RPMI8226 (cell line): ENCODE measurements around the gene SERPINA10.

Source experiments
- DNase-seq: peaks from one replicate; pipeline ENCODE4 v3.0.0-alpha.2; 2015

The SERPINA10 gene, protein sequence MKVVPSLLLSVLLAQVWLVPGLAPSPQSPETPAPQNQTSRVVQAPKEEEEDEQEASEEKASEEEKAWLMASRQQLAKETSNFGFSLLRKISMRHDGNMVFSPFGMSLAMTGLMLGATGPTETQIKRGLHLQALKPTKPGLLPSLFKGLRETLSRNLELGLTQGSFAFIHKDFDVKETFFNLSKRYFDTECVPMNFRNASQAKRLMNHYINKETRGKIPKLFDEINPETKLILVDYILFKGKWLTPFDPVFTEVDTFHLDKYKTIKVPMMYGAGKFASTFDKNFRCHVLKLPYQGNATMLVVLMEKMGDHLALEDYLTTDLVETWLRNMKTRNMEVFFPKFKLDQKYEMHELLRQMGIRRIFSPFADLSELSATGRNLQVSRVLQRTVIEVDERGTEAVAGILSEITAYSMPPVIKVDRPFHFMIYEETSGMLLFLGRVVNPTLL

DNA sequence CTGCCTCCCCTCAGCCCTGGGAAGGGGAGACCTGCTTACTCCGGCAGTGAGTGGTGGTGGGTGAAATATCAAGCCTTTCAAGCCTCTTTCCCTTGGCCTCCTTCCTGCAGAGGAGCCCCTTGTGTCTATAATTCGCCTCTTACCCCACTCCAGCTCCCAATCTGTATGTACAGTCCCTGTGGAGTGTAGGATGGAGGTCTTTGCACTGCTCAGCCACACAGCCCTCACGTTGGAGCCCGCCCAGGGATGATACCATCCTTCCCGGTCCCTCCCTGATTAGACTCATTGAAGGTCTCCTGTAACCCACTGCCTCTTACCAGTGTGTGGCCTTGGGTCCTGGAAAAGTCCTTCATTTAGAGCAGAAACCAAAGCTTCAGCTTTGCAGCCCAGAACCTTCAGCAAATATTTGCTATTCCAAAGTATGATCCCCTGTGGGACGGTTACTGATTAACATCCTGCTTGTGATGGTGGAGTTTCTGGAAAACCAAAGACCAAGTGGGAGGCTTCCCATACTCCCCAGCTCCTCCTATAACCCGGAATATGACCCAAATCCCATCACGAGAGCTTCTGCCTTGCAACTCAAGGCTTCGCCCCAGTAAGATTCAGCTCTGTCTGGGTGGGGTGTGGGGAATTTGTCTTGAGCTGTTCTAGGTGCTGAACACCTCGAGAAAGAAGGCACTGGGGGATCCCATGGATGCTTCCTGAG, at the start of gene SERPINA10:
Gene SERPINA10 (minus strand): TSS at position 397 of the 706 bp plus-strand sequence. CDS start 2,675 bp downstream, outside the sequence.
- no peak for DNase-seq

DNA sequence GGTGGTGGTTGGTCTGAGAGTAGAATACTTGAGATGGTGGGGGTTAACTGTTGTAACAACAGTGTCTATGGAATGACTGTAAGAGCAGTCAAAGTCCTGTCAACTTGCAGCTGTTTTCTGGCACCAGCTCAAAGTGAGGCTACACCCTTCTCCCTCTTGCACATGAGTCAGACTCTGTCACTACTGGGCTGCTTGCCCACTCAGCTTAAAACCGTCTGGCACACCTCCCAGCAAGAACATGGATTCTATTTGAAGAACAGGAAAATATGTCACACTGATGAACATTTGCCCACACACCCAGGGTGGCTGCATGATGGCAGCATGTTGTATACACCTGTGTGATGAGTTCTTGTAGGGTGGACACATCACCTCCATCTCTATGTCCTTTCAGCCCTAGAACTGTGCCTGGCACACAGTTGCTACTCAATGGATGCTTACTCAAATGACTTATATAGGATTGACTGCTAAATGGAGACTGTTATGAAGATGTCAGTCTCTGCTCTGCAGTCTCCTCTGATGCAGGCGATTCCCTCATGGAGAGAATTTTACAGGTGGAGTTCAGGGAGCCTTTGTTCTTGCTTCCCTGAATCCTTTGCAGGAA, 49.4 kb upstream of the SERPINA10 start:
- peak; percentile 61 for DNase-seq

DNA sequence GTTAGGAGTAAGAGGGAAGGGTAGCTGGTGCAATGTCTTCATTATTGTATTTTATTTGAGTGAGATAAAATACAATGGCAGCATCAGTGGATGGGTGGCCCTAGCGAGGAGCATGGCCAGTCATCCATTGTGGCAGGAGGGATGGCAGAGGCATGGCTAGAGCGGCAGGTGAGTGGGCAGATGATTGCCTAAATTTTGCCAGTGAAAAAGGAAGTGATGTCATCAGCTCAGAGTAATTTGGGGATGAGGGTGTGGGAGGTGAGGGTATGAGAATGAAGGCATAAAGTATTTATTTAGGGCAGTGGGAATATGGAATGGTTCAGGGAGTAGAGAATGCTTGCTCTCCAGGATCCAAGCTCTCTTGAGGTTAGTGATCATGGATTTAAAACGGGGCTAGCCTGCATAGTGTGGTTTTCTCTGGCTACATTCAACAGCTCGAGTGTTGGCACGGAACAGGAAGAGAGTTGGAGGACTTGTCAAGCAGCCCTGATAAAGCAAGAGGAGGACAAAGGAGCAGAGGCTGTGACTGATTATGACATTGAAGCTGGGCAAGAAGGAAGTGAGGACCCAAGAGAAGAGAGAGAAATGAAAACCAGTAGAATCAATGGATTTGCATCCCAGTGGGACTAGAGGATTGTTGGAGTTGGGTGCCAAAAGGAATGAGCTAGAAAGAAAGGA, 48.7 kb upstream of the SERPINA10 start:
- DNase-seq: no peak

DNA sequence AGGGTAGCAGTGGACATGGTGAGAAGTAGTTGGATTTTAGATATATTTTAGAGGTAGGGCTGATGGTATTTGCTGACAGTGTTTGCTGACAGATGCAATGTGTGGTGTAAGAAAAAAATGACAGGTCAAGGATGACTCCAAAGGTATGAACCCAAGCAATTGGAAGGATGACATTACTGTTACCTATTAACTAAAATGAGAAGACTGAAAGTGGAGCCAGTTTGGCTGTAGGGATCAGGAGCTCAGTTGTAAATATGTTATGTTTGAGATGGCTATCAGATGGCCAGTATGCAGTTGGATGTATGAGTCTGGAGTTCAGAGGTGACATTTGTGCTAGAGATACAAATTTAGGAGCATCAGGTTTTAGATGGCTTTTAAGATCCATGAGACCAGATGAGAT, 47.5 kb upstream of the SERPINA10 start:
- no peak for DNase-seq

DNA sequence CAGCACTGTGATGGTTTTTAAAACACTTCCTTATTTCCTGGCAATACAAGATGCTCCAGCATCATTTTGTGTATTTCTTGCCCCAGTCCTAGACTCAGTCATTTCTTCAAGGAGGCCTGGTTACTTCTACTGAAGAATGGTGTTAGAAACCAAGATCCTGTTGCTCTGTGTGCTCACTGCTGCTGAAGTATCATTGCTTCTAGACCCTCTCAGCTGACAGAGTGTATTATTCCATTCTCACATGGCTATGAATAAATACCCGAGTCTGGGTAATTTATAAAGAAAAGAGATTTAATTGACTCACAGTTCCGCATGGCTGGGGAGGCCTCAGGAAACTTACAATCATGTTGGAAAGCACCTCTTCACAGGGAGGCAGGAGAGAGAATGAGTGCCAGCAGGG, 45.0 kb upstream of the SERPINA10 start:
- no peak for DNase-seq

DNA sequence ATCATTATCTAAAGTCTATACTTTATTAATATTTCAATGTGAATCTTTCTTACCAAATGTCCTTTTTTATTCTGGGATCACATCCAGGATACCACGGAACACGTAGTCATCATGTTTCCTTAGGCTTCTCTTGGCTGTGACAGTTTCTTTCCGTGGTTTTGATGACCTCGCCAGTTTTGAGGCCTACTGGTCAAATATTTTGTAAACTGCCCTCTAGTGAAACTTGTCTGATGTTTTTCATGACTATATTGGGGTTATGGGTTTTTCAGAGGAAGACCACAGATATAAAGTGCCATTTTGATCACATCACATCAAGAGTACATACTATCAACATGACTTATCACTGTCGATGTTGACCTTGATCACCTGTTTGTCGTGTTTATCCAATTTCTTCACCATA, 44.2 kb upstream of the SERPINA10 start:
- DNase-seq: no peak

DNA sequence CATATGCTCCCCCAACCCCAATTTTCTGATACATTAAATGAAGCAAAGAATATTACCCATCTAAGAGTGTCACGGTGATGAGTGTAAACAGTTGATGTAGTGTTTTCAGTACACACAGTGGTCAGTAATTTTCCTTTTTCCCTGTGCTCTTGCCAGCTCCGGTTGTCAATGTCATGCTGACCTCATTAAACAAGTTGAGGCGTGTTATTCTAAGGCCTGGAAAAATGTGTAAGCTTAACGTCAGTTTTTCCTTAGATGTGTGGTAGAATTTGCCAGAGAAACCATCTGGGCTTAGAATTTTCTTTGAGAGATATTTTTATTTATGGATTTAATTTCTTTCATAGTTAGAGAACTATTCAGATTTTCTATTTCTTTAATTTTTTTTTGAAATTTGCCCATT, 41.8 kb upstream of the SERPINA10 start:
- no peak for DNase-seq

DNA sequence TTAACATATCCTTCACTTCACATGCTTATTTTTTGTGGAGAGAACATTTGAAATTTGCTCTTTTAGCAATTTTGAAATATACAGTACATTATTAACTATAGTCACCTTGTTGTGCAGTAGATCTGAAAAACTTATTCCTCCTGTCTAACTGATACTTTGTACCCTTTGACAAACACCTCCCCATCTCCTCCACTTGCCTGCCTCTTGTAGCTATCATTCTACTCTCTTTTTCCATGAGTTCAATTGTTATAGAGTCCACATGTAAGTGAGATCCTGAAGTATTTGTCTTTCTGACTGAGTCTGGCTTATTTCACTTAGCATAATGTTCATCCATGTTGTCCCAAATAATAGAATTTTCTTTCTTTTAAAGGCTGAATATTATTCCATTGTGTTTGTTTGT, 39.5 kb upstream of the SERPINA10 start:
- DNase-seq: no peak

DNA sequence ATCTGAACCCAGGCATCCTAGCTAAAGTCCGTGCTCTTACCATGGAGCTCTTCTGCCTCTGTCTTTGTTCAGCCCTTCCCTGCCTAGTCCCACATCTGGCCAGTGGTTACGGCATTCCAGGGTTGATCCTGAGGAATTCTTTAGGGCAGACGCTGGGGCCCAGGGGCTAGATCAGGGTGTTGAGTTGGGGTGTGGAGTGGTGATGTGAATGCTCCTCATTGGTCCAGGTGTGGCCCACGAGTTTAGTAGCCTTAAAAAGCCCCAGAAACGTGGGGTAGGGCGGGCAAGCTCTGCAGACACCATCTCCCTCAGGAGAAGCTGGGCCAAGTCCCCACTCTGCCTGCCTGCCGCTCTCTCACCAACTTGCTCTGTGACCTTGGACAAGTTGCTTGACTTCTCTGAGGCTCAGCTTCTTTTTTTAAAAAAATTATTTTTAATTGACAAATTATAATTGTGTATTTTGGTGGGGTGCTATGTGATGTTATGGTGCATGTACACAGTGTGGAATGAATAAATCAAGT, 39.1 kb upstream of the SERPINA10 start:
- DNase-seq: no peak

DNA sequence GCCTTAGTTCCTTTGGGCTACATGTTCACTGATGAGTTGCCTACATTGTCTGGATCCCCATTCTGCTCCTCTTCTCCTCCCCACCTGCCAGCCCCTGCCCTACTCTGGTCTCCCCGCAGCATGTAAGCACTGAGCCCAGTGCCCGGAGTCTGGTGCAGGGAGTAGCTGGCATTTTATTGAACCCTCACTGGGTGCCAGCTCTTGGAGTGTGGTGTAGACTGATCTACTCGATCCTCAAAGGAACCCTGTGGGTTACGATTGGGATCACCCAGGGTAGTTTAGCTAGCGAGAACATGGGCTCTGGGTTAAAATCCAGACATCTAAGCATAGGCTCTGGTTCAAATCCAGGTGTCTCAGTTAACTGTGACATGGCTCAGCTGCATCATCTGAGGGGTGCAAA, 38.4 kb upstream of the SERPINA10 start:
- DNase-seq: no peak

DNA sequence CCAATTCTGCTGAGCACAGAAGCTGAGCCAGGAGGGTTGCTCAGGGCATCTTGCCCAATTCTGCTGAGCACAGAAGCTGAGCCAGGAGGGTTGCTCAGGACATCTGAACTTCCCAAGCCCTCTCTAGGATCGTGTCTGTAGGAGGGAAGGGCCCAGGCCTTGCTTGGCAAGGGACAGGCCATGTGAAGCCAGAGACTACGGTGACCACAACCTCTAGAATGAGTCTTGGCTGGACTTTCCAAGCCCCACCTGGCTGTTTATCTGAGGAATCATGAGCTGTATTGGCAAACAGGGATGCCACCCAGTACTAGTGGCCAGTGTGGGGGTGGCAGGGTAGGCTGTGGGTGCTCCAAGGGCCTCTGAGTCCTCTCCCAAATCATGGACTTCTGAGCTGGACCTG, 37.8 kb upstream of the SERPINA10 start:
- DNase-seq: no peak

DNA sequence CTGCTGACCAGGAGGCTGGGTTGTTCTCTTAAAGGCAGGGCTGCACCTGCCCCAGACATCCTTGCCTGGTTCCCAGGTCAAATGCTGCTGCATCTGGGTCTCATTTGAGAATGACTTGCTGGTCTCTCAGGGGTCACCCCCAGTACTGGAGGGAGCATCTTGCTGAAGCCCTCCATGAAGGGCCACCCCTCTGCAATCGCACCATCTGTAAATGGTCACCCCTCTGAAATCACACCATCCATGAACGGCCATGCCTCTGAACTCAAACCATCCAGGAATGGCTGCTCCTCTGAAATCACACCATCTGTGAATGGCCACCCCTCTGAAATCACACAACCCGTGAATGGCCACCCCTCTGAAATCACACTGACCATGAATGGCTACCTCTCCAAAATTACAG, 37.4 kb upstream of the SERPINA10 start:
- no peak for DNase-seq

DNA sequence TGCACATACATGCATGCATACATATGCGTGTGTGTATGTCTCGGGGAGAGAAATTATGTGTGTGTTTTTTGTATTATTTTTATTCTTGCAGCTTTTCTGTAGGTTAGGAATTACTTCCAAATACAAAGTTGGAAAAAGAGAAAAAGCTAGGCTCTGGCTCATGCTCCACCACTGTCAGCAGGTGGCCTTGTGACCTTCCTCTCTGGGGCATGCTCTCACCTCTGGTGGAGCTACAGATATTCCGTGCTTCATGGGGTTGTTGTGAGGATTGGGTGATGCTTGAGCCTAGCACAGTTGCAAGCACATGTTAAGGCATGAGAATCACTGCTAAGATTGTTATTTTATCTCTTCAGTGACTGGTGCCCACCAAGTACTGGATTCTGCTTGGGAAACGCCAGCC, 36.8 kb upstream of the SERPINA10 start:
- no peak for DNase-seq

DNA sequence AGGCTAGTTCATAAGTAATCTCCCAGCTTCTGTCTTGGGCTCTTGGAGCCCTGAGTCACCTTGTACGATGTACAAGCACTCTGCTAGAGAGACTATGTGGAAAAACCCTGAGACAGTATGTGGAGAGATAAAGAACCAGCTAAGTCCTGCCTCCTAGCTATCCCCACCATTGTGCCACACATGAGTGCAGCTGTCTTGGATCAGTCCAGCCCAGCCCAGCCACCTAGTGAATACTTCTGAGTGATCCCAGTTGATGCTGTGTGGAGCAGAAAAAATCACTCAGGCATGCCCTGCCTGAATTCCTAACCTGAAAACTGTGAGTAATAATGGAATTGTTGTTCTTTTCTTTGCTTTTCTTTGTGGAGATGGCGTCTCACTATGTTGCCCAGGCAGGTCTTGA, 35.1 kb upstream of the SERPINA10 start:
- DNase-seq: no peak

DNA sequence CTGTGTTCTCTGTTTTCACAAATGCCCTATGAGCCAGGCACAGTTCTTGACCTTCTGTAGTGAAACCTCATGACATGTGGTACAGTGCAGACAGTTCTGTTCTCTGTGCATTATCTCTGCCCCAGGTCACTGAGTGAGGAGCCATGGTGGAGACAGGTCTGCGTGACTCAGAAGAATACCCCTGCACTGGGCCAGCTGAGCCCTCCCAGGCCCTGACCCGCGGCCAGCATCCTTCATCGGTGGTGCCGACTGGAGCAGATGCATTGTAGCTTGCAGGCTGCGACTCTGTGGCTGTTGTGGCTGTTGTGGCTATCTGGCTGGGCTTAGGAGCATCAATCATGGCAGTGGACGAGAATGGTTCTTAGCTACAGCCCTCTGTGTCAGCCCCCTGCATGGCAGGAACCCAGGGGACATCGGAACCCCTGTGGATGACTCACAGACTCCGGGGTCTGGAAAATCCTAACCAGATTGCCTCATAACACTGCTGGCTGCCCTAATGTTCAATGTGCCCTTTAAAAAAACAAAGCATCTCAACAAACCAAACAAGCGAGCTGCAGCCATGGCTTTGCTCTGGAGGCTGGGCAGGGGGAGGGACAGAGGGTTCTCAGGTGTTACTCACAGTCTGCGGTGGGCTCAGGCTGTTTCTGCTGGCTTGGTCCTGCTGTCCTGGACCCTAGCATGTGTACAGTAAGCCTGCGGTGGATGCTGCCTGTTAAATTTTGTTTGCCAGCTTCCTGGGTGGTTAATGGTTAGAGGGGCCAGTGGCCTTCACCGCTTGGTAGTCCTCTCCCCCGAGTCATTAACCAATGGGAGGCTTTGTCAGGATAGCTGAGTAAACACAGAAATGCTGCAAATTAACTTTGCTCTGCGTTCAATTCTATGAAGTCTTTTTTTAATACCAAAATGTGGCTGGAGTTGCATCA, 29.8 kb upstream of the SERPINA10 start, which contains the start of gene SERPINA6:
Gene SERPINA6 (minus strand): TSS at position 689 of the 923 bp plus-strand sequence. CDS start 8,688 bp downstream, outside the sequence.
- no peak for DNase-seq

DNA sequence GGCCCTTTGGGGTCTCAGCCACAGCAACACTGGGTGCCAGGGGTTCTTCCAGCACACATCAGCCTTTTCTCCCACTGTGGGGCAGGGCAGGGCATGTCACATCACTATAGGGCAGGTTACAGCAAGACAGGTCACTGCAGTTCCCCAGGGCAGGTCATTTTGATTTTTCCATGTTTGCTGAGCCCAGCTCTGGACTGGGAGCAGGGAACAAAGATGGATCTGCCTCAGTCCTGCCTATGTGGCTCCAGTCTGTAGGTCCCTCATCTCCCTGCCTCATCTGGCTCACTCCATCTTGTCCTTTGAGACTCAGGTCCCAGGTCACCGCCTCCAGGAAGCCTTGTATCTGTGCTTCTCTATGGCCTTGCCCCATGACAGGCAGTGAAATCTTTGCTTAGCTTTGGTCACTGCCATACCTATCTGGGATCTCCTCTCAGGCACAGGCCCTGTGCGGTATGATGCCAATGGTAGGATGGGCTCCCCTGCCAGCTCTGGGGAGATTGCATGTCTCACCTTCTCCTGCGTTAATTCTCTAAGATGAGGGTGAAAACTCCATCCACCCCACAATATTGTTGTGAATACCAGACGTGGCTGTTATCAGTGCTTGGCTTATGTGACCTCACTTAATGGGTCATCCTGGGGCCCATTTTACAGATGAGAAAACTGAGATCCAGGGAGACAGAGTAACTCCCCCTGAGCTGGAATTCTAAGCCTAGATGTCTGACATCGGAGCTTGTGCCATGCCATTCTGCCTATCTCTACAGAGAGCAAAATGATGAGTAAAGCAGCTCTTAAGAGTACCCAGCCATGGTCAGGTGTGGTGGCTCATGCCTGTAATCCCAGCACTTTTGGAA, 28.6 kb upstream of the SERPINA10 start:
- no peak for DNase-seq

DNA sequence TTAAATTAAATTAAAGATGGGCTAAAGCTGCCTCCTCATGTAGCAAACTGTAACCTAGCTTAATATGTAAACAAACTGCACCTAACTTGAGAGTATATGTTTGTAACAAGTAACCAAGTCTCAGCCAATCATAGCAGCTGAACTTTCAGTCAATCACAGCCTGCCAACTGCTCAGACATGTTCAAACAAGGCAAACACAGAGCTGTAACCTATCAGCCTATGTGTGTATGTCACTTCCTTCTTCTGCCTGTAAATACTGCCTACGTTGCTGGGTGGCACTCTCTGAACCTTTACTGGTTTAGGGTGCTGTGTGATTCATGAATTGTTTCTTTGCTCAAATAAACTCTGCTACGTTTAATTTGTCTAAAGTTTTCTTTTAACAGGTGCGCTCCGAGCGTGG, 27.2 kb upstream of the SERPINA10 start:
- no peak for DNase-seq

DNA sequence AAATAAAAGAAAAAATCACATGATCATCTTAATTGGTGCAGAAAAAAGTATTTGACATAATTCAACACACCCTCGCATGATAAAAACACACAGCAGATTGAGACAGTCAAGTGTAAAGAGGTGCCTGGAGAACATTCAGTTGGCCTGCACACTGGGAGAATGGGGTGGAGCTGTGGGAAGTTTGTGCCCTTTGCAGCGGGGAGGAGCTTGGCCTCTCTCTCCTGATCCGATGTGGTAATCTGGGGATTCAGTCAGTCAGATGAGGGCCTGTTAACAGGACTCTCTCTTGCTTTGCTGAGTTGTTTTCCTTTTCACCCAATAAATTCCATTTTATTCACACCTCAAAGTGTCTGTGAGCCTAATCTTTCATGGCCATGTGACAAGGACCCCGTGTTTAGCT, 24.2 kb upstream of the SERPINA10 start:
- DNase-seq: no peak

DNA sequence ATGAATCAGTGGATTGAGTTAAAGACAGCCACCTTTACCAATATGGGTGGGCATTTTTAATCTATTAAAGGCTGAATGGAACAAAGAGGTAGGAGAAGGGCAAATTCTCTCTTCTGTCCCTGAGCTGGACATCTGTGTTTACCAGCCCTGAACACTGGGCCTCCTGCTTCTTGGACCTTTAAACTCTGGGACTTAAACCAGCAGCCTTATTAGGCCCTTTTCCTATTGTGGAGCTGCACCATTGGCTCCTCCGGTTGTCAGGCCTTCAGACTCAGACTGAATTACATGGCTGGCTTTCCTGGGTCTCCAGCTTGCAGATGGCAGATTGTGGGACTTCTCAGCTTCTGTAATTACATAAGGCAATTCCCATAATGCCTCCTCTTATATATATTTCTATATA, 23.6 kb upstream of the SERPINA10 start:
- DNase-seq: no peak

DNA sequence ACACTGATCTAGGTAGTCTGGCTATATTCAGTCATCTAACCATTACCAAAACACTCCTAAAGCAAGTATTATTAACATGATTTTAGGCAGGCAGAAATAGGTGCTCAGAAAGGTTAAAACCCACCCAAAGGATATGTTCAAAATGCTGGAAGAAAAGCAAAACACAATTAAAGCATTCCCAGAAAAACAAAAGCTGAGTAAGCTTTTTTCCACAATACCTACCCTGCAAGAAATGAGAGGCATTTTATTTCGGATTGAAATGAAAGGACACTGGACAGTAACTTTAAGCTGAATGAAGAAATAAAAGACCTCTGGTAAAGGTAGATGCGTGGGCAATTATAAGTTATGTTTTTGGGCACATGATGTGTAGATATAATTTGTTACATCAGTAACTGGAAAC, 21.8 kb upstream of the SERPINA10 start:
- DNase-seq: no peak
